Measurements from ENCODE around the gene PEX14.
"Not testable (repeated sequence)": the region's sequence is repeated elsewhere in the genome, so short reads cannot be mapped to it uniquely, and the experiment has no call there.

PEX14 gene

DNA sequence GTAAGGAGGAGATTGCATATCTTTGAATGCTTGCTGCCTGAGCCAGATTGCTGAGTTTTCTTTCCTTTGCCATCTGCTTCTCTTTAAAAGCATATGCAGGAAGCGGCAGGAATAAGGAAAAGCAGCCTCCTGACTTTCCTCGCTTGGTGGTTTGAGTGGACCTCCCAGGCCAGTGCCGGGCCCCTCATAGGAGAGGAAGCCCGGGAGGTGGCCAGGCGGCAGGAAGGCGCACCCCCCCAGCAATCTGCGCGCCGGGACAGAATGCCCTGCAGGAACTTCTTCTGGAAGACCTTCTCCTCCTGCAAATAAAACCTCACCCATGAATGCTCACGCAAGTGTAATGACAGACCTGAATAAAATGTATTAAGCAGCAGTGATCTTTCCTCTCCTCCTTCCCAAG, 23.5 kb upstream of the PEX14 start:
- no peak for DNase-seq

DNA sequence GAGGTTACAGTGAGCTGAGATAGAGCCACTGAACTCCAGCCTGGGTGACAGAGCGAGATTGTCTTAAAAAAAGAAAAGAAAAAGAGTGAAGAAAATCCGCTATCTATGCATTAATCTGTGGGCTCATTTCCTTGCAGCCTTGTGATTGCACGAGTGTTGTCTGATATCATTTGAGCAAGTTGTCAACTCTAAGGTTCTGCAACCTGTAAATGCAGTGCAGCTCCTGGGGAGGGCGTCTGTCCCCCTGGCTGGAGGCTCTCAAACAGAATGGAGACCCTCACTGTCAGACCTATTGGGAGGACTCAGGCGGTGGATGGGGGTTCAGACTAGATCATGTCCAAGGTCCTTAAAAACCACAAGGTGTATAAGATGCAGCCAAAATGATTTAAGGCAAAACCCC, 18.7 kb upstream of the PEX14 start:
- no peak for DNase-seq

DNA sequence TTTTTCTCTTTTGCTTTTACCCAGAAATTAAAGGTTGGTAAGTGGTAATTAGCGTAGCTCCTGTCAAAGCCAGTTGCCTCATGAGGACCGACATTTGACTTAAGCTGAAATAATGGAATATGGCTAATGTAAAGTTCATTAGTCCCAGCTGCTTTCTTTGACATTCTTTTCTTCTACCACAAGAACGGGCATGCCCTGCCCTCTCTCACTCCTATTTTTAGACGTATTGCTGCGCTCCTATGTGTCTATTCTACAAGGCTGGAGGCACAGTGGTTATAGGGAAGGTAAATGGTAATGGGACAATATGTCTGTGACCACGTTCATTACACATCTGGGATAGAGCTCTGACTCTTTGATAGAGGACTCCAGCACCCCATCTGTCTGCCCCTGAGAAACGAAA, 18.1 kb upstream of the PEX14 start:
- no peak for DNase-seq

DNA sequence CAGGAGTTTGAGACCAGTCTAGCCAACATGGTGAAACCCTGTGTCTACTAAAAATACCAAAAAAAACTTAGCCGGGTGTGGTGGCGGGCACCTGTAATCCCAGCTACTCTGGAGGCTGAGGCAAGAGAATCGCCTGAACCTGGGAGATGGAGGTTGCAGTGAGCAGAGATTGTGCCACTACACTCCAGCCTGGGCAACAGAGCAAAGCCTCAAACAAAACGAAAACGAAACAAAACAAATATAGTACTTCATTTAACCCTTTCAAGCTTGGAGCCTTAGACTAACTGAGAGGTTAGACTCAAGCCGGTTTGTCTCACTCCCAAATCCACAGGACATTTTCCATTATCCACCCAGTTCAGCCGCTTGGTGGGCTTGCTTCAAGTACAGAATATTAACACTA, 17.3 kb upstream of the PEX14 start:
- DNase-seq = not testable (repeated sequence)

DNA sequence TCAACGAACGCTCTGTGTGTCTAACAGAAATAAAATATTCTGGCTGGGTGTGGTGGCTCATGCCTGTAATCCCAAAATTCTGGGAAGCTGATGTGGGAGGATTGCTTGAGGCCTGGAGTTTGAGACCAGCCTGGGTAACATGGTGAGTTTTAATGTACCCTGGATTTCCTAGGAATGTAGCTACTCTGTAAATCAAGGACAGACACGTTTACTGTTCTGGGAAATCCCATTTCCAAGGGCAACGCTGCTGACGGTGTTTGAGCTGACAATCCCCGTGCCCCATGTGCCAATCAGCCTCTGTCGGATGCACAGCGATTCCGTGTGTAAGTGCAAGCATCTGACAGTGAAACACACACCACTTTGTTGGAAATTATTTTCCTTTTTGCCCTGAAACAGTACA, 16.9 kb upstream of the PEX14 start:
- no peak for DNase-seq

DNA sequence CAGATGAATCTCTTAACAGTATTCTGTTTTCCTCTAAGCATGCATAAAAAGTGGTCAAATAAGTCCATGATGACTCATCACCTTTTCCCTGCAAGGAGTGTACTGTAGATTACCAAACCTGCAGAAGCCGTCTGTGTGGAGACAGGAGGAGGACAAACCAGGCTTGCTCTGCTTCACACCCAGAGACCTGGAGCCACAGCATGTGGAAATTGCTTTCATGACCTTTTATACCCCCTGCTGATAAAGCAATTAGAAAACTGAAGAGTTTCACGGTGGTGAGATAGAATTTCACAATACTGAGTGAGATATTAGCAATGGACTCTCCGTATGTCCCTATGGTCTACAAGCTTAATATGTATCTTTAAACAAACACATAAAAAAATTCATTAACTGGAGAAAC, 15.6 kb upstream of the PEX14 start:
- DNase-seq = no peak

DNA sequence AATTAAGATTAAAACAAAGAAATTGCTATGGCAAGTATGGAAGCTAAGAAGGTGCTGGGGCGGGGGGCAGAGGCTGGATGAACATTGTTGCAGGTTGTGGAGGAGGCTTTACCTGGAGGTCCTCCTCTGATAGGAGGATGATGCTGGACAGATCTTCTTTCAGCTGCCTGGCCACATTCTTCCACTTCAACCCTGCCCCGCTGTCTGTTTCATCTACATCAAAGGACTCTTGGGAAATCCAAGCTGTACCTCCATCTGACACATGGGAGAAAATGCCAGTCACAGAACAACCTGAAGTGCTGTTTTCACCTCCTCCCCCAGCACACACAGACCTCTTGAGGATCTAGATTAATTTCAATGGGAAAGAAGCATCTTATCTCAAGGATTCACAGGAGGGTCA, 7.7 kb upstream of the PEX14 start:
- no peak for DNase-seq

DNA sequence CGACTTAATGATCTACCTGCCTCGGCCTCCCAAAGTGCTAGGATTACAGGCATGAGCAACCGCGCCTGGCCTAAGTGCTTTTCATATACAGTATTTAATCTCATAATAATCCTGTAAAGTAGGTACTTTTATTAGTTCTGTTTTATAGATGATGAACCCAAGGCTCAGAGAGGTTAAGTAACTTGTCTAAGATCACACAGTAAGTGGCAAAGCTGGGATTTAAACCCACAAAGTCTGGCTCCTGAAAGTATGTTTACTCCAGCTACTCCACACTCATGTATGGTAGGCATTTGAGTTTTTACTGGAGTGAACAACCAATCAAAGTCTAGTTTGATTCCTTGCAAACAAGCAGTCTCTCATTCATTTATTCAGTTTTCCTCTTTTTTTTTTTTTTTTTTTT, 4.7 kb upstream of the PEX14 start:
- no peak for DNase-seq

DNA sequence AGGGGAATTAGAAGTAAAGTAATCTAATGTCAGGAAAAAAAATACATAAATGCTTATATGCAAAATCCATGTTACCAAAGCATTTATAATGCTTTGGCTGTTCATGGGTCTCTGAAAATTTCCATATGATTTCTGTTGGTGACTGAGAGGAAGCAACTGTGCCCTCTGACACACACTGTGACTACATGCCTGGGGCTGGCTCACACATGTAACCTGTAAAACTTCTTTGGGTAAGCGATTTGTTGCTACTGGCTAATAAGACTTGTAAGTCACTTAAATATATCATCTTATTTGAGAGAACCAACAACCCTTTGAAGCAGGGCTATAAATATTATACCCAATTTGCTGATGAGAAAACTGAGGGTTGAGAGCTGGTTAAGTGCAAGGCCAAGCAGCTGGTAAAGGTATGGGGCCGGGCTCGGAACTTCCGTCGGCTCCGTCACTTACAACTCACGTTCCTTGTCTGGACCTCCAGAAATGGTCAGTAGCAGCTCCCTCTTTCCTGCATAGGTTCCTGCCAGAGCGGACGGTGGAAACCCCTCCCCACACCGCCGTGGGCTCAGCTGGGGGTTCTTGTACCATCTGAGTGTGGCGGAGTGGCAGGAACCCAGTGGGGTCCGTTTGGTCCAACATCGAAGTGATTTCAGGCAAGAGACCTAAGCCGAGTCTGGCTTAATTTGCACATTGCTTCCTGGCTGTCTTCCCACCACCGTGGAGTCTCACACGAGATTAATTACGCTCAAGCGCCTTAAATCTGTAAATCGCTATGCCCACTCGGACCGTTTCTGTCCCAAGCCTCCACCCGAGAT, 3.1 kb upstream of the PEX14 start:
- no peak for DNase-seq

DNA sequence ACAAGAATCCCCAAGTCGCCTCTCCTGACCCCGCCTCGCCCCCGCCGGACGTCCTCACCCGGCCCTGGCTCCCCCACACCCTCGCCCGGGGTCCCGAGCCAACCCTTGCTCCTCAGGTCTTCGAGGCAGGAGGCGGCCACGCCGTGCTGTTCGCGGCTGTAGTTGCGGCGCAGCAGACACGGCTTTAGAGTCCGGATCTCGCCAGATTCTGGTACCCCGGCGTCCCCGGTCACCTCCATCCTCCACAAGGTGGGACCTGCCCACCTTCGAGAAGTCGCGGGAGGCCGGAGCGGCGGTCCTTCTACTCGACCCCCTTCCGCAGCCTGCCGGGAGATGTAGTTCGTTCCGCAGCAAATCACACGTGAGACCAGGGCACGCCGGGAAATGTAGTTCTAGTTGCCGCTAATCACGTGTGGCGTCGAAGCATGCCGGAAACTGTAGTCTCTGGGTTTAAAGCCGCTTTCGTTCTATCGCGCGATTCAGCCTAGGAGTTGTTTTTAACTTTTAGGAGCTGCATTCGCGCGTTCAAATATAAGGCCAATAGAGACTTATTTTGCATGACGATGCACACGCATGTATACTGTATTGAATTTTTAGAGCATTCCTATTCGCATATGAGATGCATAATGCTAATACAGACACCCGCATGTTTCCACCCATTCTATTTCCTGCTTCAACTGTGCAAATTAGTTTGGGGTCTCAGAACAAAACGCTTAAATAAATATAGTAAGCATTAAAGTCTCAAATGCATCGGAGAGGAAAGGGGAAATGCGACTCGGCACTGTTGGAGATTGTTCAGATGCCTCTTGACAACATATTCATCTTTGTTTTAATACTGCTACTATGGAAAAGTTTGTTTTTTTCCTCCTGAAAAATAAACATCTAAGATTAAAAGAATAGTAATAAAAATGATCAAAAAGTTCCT, 2.3 kb upstream of the PEX14 start, which contains the start of gene DFFA:
Gene DFFA, minus strand, starts transcription at position 310 of the 925 bp plus-strand sequence. Its CDS starts 71 bp downstream, at position 239.
- DNase-seq = peak; percentile 89

DNA sequence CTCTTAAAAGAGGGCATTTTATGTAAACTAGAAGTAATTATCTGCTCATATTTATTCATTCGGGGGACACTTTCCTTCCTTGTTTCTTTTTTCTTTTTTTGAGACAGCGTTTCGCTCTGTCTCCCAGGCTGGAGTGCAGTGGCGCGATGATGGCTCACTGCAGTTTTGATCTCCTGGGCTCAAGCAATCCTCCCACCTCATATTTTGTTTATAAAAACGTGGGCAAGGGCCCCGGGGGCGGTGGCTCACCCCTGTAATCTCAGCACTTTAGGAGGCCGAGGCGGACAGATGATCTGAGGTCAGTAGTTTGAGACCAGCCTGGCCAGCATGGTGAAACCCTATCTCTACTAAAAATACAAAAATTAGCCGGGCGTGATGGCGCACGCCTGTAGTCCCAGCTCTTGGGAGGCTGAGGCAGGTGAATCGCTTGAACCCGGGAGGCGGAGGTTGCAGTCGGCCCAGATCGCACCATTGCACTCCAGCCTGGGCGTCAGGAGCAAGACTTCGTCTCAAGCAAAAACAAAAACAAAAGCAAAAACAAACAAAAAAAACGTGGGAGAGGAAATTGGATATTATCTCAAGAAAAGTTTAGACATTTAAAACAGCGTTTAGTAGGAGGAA, 1.5 kb upstream of the PEX14 start:
- DNase-seq = no peak

DNA sequence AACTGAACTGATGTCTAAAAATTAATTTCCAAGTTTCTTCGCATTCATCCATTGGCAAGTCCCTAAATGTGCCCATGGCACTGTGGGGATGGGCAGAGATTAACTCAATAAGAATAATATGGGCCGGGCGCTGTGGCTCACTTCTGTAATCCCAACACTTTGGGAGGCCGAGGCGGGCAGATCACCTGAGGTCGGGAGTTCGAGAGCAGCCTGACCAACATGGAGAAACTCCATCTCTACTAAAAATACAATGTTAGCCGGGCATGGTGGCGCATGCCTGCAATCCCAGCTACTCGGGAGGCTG, 489 bp upstream of the PEX14 start:
- not testable (repeated sequence) for DNase-seq

DNA sequence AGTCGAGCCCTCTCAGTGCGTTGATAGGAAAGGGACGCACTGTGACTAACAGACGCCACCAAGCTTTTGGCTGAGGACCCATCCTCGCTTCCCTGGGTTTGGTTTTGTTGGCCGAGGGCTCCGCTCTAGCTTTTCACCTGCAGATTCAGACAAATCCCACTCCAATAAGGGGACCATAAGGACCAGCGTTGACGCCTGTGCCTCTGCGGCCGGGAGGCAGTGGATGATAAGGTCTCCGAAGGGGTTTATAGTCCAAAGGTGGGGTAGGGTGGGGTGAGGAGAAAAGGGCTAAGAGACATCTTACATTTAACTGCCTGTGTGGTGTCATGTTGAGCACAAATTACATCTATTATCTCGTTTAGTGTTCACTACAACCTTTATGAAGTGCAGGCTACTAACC, 760 bp downstream of the PEX14 start:
- DNase-seq = no peak

DNA sequence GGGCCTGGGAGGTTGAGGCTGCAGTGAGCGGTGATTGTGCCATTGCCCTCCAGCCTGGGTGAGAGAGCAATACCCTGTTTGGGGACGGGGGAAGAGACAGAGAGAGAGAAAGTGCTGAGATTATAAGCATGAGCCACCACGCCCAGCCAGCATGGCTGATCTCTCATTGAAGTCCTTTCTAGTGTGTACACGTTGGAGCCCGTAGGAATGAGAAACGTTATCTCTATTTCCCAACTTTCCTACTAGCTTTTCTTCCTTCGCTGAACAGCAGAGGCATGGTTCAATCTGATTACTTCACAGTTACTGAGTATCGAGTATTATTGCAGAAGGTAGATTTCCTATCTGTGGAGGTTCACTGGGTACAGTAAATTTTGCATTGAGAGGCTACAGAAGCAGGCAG, 4.5 kb downstream of the PEX14 start:
- no peak for DNase-seq

DNA sequence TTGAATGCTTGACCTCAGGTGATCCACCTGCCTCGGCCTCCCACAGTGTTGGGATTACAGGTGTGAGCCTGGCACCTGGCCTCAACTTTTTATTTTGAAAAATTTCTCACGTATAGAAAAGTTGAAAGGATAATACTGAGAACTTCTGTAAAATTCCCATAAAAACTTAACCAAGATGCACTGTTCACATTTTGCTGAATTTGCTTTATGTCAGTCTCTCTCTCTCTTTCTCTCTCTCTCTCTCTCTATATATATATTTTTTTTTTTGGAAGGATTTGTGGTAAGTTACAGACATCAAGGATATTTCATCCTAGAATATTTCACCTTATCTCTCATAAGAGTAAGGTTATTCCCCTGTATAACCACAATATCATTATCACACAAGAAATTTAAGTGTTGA, 5.9 kb downstream of the PEX14 start:
- no peak for DNase-seq

DNA sequence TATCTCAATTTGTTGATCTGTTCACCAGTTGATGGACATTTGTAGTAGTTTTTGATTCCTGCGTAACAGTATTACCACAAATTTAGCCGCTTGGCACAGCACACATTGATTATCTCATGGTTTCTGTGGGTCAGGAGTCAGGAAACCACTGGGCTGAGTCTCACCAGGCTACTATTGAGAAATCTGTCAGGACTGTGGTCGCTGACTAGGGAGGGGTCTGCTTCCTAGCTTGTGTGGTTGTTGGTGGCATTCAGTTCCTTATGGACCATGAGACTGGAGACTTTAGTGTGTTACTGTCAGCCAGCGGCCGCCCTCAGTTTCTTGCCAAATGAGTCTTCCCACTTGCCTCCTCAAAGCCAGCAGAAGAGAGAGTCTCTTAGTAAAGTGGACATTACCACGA, 9.8 kb downstream of the PEX14 start:
- no peak for DNase-seq

DNA sequence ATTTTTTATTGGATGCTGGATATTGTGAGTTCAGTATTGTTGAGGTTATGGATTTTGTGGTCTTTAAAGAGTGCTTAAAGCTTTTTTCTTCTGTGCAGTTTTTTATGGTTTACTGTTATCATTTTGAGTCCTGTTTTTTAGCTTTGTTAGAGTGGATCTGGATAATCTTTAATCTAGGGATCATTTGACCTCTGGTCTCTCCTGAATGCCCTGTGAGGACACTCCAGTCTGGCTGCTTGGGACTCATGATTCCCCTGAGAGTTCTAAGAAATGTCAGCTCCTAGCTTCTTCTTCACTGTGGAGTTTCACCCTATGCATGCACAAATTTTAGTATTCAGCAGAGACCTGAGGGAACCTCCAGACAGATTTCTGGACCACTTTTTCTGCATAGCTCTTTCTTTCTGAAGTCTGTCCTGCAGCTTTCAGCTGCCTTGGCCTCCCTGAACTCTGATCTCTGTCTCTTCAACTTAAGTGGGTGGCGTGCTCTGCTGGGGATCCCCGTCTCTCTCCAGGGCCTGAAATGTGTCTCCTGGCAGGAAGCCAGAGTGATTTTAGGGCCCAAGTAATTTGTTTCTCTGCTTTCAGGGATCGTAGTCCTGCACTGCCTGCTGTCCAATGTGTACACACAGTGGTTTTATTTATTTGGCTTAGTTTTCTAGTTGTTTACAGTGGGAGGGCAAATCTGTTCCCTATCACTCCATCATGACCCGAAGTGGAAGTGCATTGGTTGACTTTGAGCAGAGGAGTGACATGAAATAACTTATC, 14.7 kb downstream of the PEX14 start:
- no peak for DNase-seq

DNA sequence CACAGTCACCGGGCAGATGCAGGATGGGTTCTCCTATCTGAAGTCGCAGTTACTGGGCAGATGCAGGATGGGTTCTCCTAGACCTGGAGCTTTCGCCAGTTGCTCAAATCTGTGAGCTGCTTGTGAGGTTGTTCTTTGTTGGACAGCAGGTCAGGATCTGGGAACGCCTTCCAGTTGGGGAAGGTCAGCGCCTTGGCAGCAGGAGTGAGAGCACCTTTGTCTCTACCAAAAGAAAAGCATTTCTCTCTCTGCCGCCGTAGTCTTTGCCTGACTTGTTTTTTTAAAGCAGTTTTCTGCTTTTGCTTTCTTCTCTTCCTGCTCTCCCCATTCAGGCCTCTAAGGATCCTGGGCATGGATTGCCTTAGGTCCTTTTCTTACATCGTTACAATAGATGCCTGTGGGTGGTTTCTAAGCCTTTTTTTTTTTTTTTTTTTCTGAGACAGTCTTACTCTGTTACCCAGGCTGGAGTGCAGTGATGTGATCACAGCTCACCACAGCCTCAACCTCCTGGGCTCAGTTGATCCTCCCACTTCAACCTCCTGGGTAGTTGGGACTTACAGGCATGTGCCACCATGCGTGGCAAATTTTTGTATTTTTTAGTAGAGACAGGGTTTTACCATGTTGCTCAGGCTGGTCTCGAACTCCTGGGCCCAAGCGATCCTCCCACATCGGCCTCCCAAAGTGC, 15.7 kb downstream of the PEX14 start:
- no peak for DNase-seq

DNA sequence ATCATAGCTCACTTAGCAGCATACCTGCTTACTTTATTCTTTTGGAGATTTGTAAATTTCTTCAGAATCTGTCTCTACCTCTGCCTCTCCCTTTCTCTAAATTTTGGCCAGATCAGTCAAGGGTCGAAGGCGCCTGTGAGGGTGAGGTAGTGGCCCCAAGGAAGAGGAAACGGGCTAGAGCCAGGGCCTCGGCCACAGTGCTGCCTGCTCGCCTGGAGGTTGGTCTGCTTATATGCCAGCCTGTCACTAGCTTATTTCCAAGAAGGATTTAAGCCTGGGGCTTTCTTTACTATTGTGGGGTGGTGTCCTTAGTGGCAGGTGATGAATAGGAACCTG, 19.6 kb downstream of the PEX14 start:
- no peak for DNase-seq

DNA sequence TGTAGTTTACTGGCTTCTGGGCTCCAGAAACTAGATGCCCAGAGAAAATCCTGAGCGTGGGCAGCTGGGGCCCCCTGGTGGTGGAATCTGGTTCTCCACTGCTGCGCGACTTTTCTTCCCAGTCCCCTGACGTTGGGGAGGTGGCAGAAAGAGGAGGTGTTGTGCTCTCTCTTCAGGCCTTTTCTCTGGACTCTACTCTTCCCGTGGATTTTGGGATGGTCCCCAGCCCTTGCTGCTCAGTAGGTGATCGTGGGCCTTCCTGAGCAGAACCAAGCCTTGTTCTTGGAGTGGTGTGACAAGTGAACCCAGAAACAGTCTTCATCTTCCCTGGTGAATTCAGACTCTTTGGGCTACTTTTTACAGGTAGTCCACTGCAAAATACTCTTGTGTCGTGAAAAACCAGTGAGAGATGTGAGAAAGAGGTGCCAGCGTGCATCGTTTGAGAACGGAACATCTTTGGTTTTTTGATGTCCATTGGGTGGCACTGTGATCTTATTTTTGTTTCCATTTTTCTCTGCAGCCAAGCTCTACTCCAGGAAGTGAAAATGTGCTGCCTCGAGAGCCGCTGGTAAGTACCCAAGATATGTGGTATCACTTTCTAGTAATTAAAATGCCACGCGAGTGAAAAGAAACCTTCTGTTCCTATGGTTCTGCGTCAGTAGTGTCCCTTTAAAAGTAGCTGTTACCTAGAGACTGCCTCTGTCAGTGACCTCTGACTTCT, 20.2 kb downstream of the PEX14 start:
- DNase-seq = peak; percentile 28

DNA sequence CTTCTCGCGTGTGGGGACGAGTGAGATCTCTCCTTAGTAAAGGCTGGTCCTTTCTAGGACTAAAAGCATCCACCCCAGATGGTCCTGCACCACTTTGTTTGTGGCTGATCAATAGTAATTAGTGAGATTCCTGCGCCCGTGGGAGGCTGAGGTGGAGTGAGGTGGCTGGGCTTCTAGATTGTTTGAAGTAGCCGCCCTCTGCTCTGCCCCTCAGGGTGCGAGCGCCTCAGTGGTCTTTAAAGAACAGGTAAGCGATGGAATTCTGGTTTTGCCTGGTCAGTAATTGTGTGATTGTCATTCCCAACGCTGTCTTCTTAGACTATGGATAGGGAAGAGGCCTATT, 20.7 kb downstream of the PEX14 start:
- DNase-seq = no peak

DNA sequence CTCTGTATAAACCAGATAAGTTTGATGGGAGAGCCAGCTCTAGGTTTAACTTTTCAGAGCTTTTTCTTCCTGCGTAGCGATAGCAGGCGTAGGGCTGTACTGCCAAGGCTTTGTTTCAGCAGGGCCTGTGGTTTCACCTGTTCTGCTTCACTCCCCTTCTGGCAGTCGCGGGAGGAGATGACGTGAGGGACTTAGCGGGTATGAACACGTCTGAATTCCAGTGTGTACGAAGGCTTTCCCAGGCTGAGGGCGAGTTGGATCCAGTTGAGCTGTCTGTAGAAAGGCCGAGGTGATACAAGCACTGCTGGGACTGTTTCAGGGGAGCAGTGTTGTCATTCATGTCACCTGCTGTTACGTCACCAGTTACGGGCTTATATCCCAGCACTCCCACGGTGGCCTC, 21.2 kb downstream of the PEX14 start:
- no peak for DNase-seq

Measured in NCI-H748 treated with DMSO at 0.1 percent for 48 hours (cell line).